ENCODE measurements around the gene EHBP1.

Gene EHBP1

GRCh38 chr2:62854600-62855514, 149.3 kb downstream of the EHBP1 start:
- Histone ChIP-seq H3K27ac (no peak overlapping the region), H3K4me3 (no peak overlapping the region)
- DNase-seq (ENCODE audit: low spot score), result no peak
- TF ChIP-seq, protein P1, sequence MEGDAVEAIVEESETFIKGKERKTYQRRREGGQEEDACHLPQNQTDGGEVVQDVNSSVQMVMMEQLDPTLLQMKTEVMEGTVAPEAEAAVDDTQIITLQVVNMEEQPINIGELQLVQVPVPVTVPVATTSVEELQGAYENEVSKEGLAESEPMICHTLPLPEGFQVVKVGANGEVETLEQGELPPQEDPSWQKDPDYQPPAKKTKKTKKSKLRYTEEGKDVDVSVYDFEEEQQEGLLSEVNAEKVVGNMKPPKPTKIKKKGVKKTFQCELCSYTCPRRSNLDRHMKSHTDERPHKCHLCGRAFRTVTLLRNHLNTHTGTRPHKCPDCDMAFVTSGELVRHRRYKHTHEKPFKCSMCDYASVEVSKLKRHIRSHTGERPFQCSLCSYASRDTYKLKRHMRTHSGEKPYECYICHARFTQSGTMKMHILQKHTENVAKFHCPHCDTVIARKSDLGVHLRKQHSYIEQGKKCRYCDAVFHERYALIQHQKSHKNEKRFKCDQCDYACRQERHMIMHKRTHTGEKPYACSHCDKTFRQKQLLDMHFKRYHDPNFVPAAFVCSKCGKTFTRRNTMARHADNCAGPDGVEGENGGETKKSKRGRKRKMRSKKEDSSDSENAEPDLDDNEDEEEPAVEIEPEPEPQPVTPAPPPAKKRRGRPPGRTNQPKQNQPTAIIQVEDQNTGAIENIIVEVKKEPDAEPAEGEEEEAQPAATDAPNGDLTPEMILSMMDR (IDR thresholded peaks at IDR 0.05), result no peak

DNA sequence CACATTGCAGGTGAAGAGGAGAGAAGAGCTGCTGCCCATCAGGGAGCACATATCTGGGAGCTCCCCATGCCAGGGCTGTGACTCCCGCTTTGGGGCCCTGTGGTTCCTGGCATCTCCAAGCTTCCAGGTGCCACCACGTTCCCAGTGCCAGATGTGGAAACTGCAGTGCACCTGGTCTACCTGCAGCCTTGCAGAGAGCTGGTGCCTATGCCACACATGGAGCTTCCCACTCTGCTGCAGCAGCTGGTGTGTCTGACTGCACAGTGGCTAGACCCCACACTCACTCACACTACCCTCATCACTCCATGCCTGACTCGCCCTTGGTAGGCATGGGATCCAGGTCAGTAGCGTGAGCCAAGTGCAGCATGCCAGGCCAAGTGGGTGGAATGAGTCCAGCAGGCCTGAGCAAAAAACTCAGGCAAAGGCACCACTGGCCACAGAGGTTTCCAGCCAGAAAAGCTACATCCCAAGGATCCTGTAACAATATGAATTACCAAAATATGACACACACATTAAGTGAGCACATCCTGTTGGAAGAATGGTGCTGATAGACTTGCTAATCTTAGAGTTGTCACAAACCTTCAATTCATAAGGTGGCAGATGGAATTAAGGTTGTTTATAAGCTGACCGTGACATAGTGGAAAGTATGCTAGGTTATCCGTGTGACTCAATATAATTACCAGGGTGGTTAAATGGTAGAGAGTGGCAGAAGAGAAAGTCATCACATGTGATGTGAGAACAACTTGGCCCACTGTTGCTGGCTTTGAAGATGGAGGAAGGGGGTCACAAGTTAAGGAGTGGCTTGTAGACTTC, 150.9 kb downstream of the EHBP1 start:
- H3K27ac ChIP-seq, result no peak overlapping the region
- no peak for DNase-seq (ENCODE audit: low spot score)
- no peak overlapping the region for H3K4me3 ChIP-seq
- TF ChIP-seq, protein P1 (IDR thresholded peaks at IDR 0.05), result no peak

GRCh38 chr2:62857139-62857931, 151.8 kb downstream of the EHBP1 start:
- H3K27ac ChIP-seq, result no peak overlapping the region
- DNase-seq (ENCODE audit: low spot score), result no peak
- TF ChIP-seq, protein P1 (IDR thresholded peaks at IDR 0.05), result no peak
- H3K4me3 ChIP-seq, result no peak overlapping the region

DNA sequence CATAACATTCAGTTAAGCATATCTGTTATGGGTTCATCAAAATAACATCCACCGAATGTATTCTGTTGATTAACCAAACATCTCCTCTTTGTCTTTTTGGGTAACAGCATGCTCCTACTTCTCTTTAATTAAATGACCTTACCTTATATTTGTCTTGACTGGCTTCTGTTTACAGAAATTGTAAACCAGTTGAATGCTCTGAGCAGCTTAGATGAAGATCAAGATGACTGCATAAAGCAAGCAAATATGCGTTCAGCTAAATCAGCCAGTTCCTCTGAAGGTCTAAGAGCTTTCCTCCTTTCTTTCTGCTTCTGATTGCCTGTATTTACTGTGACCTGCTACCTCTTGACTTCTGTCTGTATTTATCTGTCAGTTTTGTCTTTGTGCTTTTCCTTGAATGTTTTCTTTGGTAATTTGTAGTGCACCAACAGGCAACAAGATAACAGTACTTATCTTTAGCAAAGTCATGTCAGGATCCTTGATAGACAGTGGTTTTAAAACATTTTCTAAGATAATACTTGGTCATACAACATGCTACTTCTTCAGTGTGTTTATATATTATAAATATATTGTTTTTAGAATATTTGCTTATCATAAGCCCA, 152.8 kb downstream of the EHBP1 start:
- TF ChIP-seq, protein P1 (IDR thresholded peaks at IDR 0.05), result no peak
- Histone ChIP-seq H3K27ac (no peak overlapping the region), H3K4me3 (no peak overlapping the region)
- DNase-seq (ENCODE audit: low spot score), result no peak

DNA sequence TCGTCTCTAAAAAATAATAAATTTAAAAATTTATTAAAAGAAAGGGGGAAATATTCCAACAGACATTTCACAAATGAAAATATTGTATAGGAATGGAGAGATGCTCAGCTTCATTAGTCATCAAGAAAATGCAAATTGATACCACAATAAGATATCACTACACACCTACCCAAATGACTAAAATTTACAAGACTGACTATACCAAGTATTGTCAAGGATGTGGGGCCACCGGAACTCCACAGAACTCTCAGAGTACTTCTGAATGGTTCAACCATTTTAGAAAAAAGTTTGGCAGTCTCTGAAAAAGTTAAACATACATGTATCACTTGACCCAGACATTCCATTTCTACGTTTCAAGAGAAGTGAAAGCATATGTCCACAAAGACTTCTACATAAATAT, 163.4 kb downstream of the EHBP1 start:
- TF ChIP-seq, protein P1 (IDR thresholded peaks at IDR 0.05), result no peak
- no peak overlapping the region for H3K27ac ChIP-seq
- H3K4me3 ChIP-seq, result no peak overlapping the region
- no peak for DNase-seq (ENCODE audit: low spot score)

DNA sequence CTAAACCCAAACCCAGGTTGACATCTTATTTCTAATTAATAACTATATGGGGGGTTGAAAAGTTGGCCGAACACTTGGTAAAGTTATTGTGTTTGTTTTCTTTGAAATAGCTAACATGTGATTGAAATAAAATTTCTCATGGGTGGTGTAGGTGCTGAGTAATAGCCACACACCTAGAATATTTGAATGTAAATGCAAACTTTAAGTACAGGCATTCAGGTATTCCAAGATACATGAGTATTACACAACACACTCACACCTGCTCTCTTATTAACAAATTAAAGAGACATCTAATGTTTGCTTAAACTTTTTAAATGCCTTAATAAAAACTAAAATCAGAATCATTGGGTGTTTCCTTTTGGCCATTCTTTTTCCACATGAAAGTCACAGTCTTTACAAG, 165.5 kb downstream of the EHBP1 start:
- DNase-seq (ENCODE audit: low spot score), result no peak
- TF ChIP-seq, protein P1 (IDR thresholded peaks at IDR 0.05), result no peak
- H3K27ac ChIP-seq, result no peak overlapping the region
- no peak overlapping the region for H3K4me3 ChIP-seq

Data from coronary artery (tissue), 2 donors.